NCI-H524 (cell line): Measurements from ENCODE around the gene TAF9.
"Not testable (repeated sequence)": the region's sequence is repeated elsewhere in the genome, so short reads cannot be mapped to it uniquely, and the experiment has no call there.

Experiments used
- DNase-seq, 2 experiments: peaks; one replicate each; lab custom pipeline; 2025; lab: John Stamatoyannopoulos, UW

Gene TAF9

GRCh38 chr5:69335341-69335935 is 33.9 kb downstream of the TAF9 start:
- DNase-seq = no peak

- DNase-seq = peak; percentile 34 to 68
These were observed 34.5 kb downstream of the TAF9 start for GRCh38 chr5:69334793-69335268.

- DNase-seq = not testable (repeated sequence)
These were observed 35.5 kb downstream of the TAF9 start for GRCh38 chr5:69333668-69334315.

GRCh38 chr5:69331528-69332445 is 37.5 kb downstream of the TAF9 start:
- no peak for DNase-seq

GRCh38 chr5:69329905-69330489 is 39.3 kb downstream of the TAF9 start:
- DNase-seq = no peak

- DNase-seq = no peak
These were observed 43.0 kb downstream of the TAF9 start for GRCh38 chr5:69326365-69326764.

- DNase-seq = no peak
These were observed 51.9 kb downstream of the TAF9 start for GRCh38 chr5:69317391-69317790.

- DNase-seq = peak in 1 of 2 experiments; percentile 4
These were observed 53.3 kb downstream of the TAF9 start for GRCh38 chr5:69315972-69316371.
